GM19035 (cell line): ENCODE data around the gene TTC28.
"Not testable (repeated sequence)": the region's sequence is repeated elsewhere in the genome, so short reads cannot be mapped to it uniquely, and the experiment has no call there.

Experiments used
- ATAC-seq: cut with Tn5 transposase; IDR thresholded peaks from one replicate; pipeline ENCODE4 v1.9.1; 2021; ENCODE audit not compliant: unreplicated experiment

TTC28 gene

GRCh38 chr22:28608546-28608945, 71.1 kb downstream of the TTC28 start:
- ATAC-seq: no peak

GRCh38 chr22:28607795-28608194, 71.8 kb downstream of the TTC28 start:
- no peak for ATAC-seq

GRCh38 chr22:28604966-28605761, 74.5 kb downstream of the TTC28 start:
- ATAC-seq: no peak

GRCh38 chr22:28601915-28602314, 77.7 kb downstream of the TTC28 start:
- ATAC-seq: no peak

- no peak for ATAC-seq
These were observed 79.0 kb downstream of the TTC28 start for GRCh38 chr22:28600546-28601143.

DNA sequence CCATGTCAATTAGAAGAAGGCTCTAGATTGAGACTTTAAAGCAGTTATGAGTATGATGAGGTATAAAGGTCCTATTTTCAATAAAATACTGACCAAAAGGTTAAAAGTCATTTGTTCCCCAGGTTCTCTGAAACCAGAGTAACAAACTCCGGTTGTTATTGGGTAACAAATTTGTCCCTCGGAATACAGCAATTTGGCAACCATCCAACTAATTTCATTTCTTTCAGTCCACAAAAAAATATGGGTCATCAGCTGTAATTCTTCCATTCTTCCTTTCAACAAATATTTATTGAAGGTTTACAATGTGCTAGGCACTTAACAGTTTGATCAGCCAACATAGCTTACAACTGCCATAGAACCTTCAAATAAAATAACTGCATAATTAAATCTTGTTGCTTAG, 79.9 kb downstream of the TTC28 start:
- ATAC-seq: no peak

GRCh38 chr22:28597665-28598064, 82.0 kb downstream of the TTC28 start:
- no peak for ATAC-seq

DNA sequence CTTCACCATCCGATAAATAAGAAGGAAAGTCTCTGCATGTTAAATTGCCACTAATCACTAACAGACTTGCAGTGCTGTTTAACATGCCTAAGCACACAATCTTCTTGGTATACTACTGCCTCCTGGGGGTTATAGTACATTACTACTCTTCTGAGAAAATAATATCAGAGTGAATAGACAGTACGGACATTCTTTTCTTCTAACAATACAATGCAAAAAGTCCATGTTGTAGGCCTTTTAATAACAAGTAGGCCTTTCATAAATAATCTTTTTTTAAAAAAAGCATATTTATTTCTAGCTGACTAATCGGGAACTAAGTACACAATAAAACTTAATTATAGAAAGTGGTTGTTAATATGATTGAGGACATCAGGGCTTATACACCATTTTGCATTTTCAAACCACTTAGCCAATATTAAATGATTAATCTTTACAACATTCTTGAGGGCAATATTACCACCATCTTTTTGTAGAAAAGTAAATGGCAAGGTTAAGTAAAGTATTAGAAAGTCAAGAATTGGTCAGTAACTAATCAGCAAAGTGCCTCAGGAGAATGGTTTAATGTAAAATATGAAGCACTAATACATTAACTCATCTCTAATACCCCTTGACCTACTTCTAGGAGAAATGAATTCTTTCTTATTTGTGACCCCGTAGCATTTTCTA, 84.7 kb downstream of the TTC28 start:
- ATAC-seq: no peak

DNA sequence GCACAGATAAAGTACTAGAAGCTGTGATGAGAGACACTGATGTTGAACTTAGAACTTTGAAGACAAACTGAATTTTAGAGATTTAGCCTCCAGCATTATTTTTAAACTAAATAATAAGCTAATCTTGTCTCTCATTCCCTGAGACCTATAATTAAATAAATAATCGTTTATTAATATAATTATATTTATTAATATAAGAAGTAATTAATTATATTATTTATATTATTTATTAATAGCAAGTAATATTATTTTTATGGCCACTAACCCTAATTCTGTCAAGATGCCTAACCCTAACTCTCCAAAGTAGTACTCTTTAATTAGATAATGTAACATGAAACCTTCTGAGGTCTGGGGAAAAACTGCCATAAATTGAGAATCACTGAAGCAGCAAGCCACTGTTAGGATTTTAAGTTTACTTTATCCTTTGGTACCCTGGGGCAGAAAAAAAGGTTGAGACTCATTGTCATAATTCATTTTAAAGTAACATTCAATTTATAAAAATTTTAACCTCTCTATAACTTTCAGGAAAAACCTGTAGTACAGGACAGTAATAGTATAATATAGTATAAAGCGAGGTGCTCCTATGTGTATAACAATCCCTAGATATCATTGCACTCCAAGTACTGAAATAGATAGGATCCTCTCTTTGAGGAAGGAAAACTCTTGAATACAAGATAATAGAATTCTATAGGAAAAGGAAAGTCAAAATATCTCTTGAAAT, 85.4 kb downstream of the TTC28 start:
- ATAC-seq: no peak

DNA sequence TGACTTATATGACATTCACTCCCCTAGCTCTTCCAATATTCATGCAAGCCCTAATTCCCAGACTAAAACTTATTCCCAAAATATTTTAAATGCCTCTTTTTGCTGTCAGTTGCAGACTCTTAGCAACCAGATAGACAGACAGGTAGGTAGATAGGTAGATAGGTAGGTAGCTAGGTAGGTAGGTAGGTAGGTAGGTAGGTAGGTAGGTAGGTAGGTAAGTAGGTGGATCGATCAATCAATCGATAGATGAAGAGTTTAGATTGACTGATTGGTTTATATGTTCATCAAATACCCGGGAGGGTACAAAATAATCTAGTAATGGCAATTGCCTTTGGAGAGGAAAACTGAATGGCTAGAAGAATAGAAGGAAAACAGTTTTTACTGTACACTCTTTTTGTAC, 86.3 kb downstream of the TTC28 start:
- no peak for ATAC-seq

DNA sequence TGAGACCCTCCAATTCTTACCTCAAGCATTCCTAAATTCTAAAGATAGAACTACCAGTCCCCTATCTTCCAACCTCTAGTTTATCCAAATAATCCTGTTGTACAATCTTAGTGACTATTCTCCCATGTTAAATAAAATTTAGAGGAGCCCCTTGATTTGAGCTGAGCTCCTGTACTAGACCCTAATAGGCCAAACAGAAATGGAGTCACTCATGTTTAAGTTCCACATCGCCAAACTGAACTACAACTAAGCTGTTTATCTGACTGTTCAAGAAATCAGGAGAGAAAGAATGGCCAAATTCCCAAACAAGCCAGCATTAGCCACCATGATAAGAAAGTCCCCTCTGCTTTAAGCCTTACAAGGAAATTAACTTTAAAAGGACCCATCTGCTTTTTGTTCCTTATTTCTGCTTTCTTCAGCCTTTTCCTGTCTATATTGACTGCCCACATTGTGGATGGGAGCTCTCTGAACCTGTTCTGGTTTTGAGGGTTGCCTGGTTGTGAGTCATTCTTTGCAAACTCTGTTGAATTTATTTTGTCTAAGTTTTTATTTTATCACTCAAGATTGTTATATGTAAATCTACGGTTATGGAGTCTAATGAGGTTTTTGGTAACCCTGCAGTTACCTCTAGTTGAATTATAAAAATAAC, 90.4 kb downstream of the TTC28 start:
- no peak for ATAC-seq

GRCh38 chr22:28585324-28585723, 94.3 kb downstream of the TTC28 start:
- ATAC-seq: no peak

- no peak for ATAC-seq
These were observed 96.8 kb downstream of the TTC28 start for GRCh38 chr22:28582806-28583205.

DNA sequence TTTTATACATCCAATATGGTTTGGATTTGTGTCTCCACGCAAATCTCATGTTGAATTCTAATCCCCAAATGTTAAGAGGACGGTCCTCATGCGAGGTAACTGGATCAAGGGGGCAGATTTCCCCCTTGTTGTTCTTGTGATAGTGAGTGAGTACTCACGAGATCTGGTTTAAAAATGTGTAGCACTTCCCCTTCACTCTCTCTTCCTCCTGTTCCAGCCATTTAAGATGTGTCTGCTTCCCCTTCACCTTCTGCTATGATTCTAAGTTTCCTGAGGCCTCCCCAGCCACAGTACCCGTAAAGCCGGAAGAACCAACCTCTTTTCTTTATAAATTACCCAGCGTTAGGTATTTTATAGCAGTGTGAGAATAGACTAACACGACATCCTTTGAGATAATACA, 98.6 kb downstream of the TTC28 start:
- no peak for ATAC-seq

DNA sequence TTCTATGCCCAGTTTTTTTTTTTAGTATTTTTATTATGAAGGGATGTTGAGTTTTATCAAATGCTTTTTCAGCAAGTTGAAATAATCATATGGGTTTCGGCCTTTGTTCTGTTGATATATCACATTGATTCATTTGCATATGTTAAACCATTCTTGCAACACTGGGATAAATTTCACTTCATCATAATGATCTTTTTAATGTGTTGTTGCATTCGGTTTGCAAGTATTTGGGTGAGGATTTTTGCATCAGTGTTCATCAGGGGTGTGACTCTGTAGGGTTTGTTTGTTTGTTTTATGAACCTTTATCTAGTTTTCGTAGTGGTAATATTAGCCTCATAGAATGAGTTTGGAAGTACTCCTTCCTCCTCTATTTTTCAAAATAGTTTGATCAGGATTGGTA, 103.5 kb downstream of the TTC28 start:
- ATAC-seq: no peak

DNA sequence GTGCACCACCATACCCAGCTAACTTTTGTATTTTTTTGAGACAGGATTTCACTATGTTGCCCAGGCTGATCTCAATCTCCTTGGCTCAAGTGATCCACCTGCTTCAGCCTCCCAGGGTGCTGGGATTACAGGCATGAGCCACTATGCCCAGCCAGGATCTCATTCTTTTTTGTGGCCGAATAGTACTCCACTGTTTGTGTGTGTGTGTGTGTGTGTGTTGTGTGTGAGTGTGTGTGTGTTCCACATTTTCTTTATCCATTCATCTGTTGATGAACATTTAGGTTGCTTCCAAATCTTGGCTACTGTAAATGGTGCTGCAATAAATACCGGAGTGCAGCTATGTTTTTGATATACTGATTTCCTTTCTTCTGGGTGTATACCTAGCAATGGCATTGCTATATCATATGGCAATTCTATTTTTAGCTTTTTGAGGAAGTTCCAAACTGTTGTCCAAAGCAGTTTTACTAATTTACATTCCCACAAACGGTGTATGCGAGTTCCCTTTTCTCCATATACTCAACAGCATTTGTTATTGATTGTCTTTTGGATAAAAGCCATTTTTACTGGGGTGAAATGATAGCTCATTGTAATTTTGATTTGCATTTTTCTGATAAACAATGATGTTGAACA, 105.4 kb downstream of the TTC28 start:
- ATAC-seq: no peak

DNA sequence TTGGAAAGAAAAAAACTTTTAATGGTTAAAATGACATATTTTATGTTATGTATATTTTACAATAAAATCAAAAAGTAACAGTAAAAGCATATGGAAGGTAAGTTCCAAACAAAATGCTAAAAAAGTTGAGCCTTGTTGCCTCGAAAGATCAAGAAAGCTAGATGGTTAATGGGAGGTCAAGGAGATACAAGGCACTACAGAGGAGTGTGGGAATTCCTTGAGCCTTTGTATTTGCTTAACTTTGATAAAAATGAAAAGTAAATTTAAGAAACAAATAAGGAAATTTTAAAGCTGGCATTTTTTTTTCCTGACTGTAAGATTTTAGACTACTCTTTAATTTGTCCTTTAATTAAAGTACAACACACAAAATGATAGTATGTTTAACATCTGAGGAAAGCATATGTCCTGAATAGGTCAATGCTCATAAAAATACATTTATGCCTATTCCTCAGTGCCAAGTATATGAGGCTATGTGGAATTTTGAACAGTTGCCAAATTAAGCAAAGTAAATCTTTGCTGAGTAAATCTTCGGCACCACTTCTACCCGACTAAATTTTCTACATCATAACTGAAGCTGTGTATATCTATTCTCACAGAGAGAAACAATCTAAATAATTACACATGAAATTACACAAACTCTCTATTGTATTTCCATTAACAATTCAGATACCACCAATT, 108.8 kb downstream of the TTC28 start:
- ATAC-seq: no peak

DNA sequence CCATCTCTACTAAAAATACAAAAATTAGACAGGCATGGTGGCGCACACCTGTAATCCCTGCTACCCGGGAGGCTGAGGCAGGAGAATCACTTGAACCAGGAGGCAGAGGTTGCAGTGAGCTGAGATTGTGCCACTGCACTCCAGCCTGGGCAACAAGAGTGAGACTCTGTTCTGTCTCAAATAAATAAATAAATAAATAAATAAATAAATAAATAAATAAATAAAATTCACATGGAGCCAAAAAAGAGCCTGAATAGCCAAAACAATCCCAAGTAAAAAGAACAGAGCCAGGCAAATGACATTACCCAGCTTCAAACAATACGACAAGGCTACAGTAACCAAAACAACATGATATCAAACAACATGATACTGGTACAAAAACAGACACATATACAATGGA, 110.7 kb downstream of the TTC28 start:
- ATAC-seq: not testable (repeated sequence)

DNA sequence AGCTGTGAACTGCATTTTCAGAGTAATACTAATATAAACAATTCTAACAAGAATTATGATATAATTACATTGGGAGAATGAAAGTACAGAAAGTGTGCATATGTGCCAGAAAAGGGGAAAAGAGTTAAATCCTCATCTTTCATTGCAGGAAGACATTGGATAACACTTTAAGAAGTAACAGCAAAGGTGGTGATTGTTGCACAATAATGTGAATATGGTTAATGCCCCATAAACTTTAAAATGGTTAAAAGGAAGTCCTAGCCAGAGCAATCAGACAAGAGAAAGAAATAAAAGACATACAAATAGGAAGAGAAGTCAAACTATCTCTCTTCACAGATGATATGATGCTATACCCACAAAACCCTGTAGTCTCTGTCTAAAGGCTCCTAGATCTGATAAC, 111.5 kb downstream of the TTC28 start:
- no peak for ATAC-seq

- not testable (repeated sequence) for ATAC-seq
These were observed 112.6 kb downstream of the TTC28 start for GRCh38 chr22:28566920-28567499.
